ENCODE measurements around the gene R3HDML. TPM values are rescaled to one million over a fixed set of nuclear protein-coding genes. Genes with fewer than 3 reads are reported as not detected.

R3HDML gene
- total RNA-seq, 1 donor from 2014 or later: not detected

- Mint-ChIP-seq H3K4me1 (ENCODE audit: low read depth, unreplicated experiment) (no peaks in the 10 kb centered on the region), H3K9me3 (ENCODE audit: unreplicated experiment) (peaks cover 4% of the 10 kb centered on the region), H3K27ac (ENCODE audit: unreplicated experiment) (no peak overlapping the region), H3K36me3 (ENCODE audit: unreplicated experiment) (no peaks in the 10 kb centered on the region), H3K4me3 (ENCODE audit: unreplicated experiment) (no peak overlapping the region), H3K27me3 (ENCODE audit: unreplicated experiment) (no peaks in the 10 kb centered on the region)
- TF ChIP-seq, protein P1, sequence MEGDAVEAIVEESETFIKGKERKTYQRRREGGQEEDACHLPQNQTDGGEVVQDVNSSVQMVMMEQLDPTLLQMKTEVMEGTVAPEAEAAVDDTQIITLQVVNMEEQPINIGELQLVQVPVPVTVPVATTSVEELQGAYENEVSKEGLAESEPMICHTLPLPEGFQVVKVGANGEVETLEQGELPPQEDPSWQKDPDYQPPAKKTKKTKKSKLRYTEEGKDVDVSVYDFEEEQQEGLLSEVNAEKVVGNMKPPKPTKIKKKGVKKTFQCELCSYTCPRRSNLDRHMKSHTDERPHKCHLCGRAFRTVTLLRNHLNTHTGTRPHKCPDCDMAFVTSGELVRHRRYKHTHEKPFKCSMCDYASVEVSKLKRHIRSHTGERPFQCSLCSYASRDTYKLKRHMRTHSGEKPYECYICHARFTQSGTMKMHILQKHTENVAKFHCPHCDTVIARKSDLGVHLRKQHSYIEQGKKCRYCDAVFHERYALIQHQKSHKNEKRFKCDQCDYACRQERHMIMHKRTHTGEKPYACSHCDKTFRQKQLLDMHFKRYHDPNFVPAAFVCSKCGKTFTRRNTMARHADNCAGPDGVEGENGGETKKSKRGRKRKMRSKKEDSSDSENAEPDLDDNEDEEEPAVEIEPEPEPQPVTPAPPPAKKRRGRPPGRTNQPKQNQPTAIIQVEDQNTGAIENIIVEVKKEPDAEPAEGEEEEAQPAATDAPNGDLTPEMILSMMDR (IDR thresholded peaks at IDR 0.05; ENCODE audit: partially characterized antibody, unreplicated experiment): no peak
- no peak for DNase-seq
Measured at GRCh38 chr20:44304383-44304782, 32.5 kb upstream of the R3HDML start.

DNA sequence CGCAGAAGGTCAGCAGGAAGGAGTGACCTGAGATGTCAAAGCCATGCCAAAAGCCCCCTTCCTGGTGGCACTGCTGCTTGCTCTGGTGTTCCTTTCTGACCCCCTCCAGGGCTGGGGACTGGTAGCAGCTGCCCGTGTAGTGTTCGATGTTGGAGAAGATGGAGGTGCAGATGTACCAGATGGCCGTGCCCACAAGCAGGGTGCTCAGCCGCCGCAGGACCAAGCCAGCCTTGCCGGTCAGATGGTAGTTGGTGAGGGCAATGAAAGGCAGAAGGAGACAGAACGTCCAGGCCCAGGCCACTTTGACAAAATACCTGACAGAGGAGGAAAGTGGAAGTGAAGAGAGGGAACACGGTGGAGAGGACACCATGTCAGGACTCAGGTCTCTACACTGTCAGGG lies 29.9 kb upstream of the R3HDML start:
- peaks cover 11% of the 10 kb centered on the region for H3K9me3 Mint-ChIP-seq (ENCODE audit: unreplicated experiment)
- TF ChIP-seq, protein P1 (IDR thresholded peaks at IDR 0.05; ENCODE audit: partially characterized antibody, unreplicated experiment): no peak
- H3K36me3 Mint-ChIP-seq (ENCODE audit: unreplicated experiment): no peaks in the 10 kb centered on the region
- no peak for DNase-seq
- H3K4me1 Mint-ChIP-seq (ENCODE audit: low read depth, unreplicated experiment): peaks cover 4% of the 10 kb centered on the region
- no peak overlapping the region for H3K4me3 Mint-ChIP-seq (ENCODE audit: unreplicated experiment)
- no peak overlapping the region for H3K27ac Mint-ChIP-seq (ENCODE audit: unreplicated experiment)
- no peaks in the 10 kb centered on the region for H3K27me3 Mint-ChIP-seq (ENCODE audit: unreplicated experiment)

- Mint-ChIP-seq H3K27ac (ENCODE audit: unreplicated experiment) (peak overlapping the region; percentile 57), H3K4me1 (ENCODE audit: low read depth, unreplicated experiment) (peaks cover 4% of the 10 kb centered on the region), H3K36me3 (ENCODE audit: unreplicated experiment) (no peaks in the 10 kb centered on the region), H3K4me3 (ENCODE audit: unreplicated experiment) (peak overlapping the region; percentile 95), H3K9me3 (ENCODE audit: unreplicated experiment) (peaks cover 11% of the 10 kb centered on the region), H3K27me3 (ENCODE audit: unreplicated experiment) (no peaks in the 10 kb centered on the region)
- peak; percentile 18 for DNase-seq
- TF ChIP-seq, protein P1 (IDR thresholded peaks at IDR 0.05; ENCODE audit: partially characterized antibody, unreplicated experiment): no peak
Measured at GRCh38 chr20:44309763-44310663, 26.8 kb upstream of the R3HDML start.

DNA sequence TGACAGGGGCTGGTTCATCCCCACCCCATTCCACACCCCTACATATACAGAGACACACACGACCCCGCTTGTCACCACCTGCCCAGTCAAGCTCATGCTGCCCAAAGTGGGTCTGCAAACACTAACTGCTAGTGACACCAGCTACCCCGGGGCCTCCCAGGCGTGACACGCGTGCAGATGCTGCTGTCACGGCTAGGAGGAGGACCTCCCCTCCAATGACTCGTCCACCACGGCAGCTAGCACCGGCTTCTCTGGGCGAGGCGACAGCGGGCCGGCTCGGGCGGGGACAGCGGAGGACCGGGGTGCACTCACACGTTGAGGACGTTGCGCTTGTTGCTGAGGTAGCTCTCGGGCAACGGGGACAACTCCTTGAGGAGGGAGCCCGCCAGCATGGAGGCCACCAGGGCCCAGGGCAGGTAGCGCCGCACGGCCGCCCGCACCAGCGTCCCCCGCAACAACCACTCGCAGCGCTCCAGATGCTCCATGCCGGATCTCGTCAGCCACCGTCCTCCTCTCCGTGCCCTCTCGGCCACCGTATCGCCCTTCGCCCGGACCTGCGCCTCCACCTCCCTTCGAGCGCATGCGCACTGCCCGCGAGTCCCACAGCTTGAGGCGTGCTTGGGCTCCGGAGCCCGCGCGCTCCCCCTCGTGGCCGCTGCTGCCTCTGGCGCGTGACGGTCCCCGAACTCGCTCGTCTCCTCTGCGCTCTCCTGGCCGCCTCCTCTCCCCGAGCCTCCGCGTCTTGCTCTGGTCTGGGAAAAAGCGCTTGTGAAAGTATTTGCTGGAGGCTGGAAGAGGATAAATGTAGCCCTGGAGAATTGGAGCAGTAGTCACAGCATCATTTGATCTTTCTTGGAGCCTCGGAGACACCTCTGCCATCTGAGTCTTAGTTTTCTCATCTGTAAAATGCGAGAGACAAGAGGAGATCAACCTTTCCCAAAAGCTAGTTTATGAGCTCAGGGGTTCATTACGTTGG lies 25.9 kb upstream of the R3HDML start, which contains the start of gene FITM2:
FITM2 (minus strand) TSS at position 539 of the 976 bp plus-strand sequence; CDS start at position 485, 54 bp downstream.
- peak within 1 kb of the TSS; percentile 95 for H3K4me3 Mint-ChIP-seq (ENCODE audit: unreplicated experiment)
- TF ChIP-seq, protein P1 (IDR thresholded peaks at IDR 0.05; ENCODE audit: partially characterized antibody, unreplicated experiment): peak; percentile 90
- H3K36me3 Mint-ChIP-seq (ENCODE audit: unreplicated experiment): no peaks in the 10 kb centered on the region
- peak; percentile 100 for DNase-seq
- no peaks in the 10 kb centered on the region for H3K27me3 Mint-ChIP-seq (ENCODE audit: unreplicated experiment)
- peak within 1 kb of the TSS; percentile 64 for H3K27ac Mint-ChIP-seq (ENCODE audit: unreplicated experiment)
- peaks cover 4% of the 10 kb centered on the region for H3K4me1 Mint-ChIP-seq (ENCODE audit: low read depth, unreplicated experiment)
- peaks cover 11% of the 10 kb centered on the region for H3K9me3 Mint-ChIP-seq (ENCODE audit: unreplicated experiment)
